A549 treated with DMSO at 1 μM for 4 hours (cell line): ENCODE measurements around the gene ZNF558. TPM values are rescaled to one million over a fixed set of nuclear protein-coding genes. Genes with fewer than 3 reads are reported as not detected.

ENCODE experiments used
- total RNA-seq: library from RNA; stranded (reverse); fragments of 200-300 nt; extraction: Qiagen RNA extraction; gene quantifications from 5 replicates; pipeline ENCODE4 v1.2.3, GENCODE V29; 2022; ENCODE audit warnings: low read depth

The ZNF558 gene
- 6.6 to 8.9 TPM (median 7.8 TPM) in 5 replicates for total RNA-seq

GRCh38 chr19:8832132-8833021 is at the start of gene ZNF558, which contains the start of gene MBD3L1:
TSS of gene ZNF558 (minus strand) at chr19:8832304. CDS start at chr19:8822659, 9,645 bp downstream.
TSS of gene MBD3L1 (plus strand) at chr19:8832377. CDS start at chr19:8842679, 10,302 bp downstream.

Other genes with a start within 250 kb of the ZNF558 start
- 13.7 to 19.0 TPM (median 17.6 TPM) in 5 replicates for gene ADAMTS10, start 221.6 kb downstream of the ZNF558 start, total RNA-seq
- gene NFILZ, start 201.7 kb downstream of the ZNF558 start, total RNA-seq = not detected in 5 replicates
- not detected in 5 replicates for gene ACTL9, start 133.5 kb downstream of the ZNF558 start, total RNA-seq
- not detected in 5 replicates for gene OR2Z1, start 110.7 kb downstream of the ZNF558 start, total RNA-seq
- not detected in 5 replicates for gene MBD3L1, start 73 bp upstream of the ZNF558 start, total RNA-seq
- gene MUC16, start 178.1 kb upstream of the ZNF558 start, total RNA-seq = 0.03 to 0.08 TPM (median 0.06 TPM) in 5 replicates